Measurements from ENCODE around the gene BRDT. TPM values are rescaled to one million over a fixed set of nuclear protein-coding genes. Genes with fewer than 3 reads are reported as not detected.

Gene BRDT
- total RNA-seq, 1 donor from 2014 or later: not detected

GRCh38 chr1:91916811-91917460, 32.3 kb upstream of the BRDT start:
- intact Hi-C loops (cut with DNase I): no loop called here
- no peak for DNase-seq
- no peaks in the 10 kb centered on the region for H3K36me3 ChIP-seq
- peak in 1 of 2 donors; percentile 12 for ATAC-seq
- H3K4me3 ChIP-seq: no peak overlapping the region
- no peaks in the 10 kb centered on the region for H3K9me3 ChIP-seq
- no peak for TF ChIP-seq CTCF (IDR thresholded peaks at IDR 0.05)
- H3K4me1 ChIP-seq: no peaks in the 10 kb centered on the region
- H3K27ac ChIP-seq: no peak overlapping the region
- no peaks in the 10 kb centered on the region for H3K27me3 ChIP-seq (ENCODE audit: low read depth)

GRCh38 chr1:91919962-91920361, 29.2 kb upstream of the BRDT start:
- ATAC-seq: no peak
- intact Hi-C loops (cut with DNase I): loop anchor here (10.0 kb wide), 1 partner anchor 635 kb away; no protein-coding TSS in a partner anchor
- DNase-seq: no peak
- Histone ChIP-seq H3K27me3 (ENCODE audit: low read depth) (no peaks in the 10 kb centered on the region), H3K9me3 (no peaks in the 10 kb centered on the region), H3K4me3 (no peak overlapping the region), H3K27ac (no peak overlapping the region), H3K4me1 (no peaks in the 10 kb centered on the region), H3K36me3 (no peaks in the 10 kb centered on the region)
- TF ChIP-seq CTCF (IDR thresholded peaks at IDR 0.05): no peak

GRCh38 chr1:91924146-91924545, 25.1 kb upstream of the BRDT start:
- Histone ChIP-seq H3K4me1 (peaks cover 4% of the 10 kb centered on the region), H3K36me3 (no peaks in the 10 kb centered on the region), H3K9me3 (no peaks in the 10 kb centered on the region), H3K4me3 (no peak overlapping the region), H3K27me3 (ENCODE audit: low read depth) (no peaks in the 10 kb centered on the region), H3K27ac (no peak overlapping the region)
- no peak for DNase-seq
- TF ChIP-seq CTCF (IDR thresholded peaks at IDR 0.05): no peak
- ATAC-seq: no peak
- intact Hi-C loops (cut with DNase I): loop anchor here (10.0 kb wide), 1 partner anchor 639 kb away; no protein-coding TSS in a partner anchor

- ATAC-seq (no peak), DNase-seq (no peak)
- Histone ChIP-seq H3K27ac (no peak overlapping the region), H3K36me3 (no peaks in the 10 kb centered on the region), H3K4me1 (peaks cover 4% of the 10 kb centered on the region), H3K9me3 (no peaks in the 10 kb centered on the region), H3K27me3 (ENCODE audit: low read depth) (no peaks in the 10 kb centered on the region), H3K4me3 (no peak overlapping the region)
- TF ChIP-seq CTCF (IDR thresholded peaks at IDR 0.05): no peak
- intact Hi-C loops (cut with DNase I): loop anchor here (10.0 kb wide), 1 partner anchor 641 kb away; no protein-coding TSS in a partner anchor
Measured at GRCh38 chr1:91925644-91926435, 23.4 kb upstream of the BRDT start.

GRCh38 chr1:91928026-91928425, 21.2 kb upstream of the BRDT start:
- H3K27ac ChIP-seq: no peak overlapping the region
- H3K36me3 ChIP-seq: no peaks in the 10 kb centered on the region
- peaks cover 4% of the 10 kb centered on the region for H3K4me1 ChIP-seq
- no peaks in the 10 kb centered on the region for H3K9me3 ChIP-seq
- no peaks in the 10 kb centered on the region for H3K27me3 ChIP-seq (ENCODE audit: low read depth)
- H3K4me3 ChIP-seq: no peak overlapping the region
- intact Hi-C loops (cut with DNase I): loop anchor here (10.0 kb wide), 1 partner anchor 643 kb away; no protein-coding TSS in a partner anchor
- ATAC-seq (no peak), DNase-seq (no peak)
- no peak for TF ChIP-seq CTCF (IDR thresholded peaks at IDR 0.05)
